Naive thymus-derived CD8-positive, alpha-beta T cell (primary cell): ENCODE measurements around the gene IMPACT. TPM values are rescaled to one million over a fixed set of nuclear protein-coding genes. Genes with fewer than 3 reads are reported as not detected.

ENCODE experiments used
- ATAC-seq, 2 donors: fragments of 150-1000 bp; cut with Tn5 transposase in 1 of 2; sonication (Bioruptor Pico), chemical (Tn5 transposase) in 1 of 2; 1 replicate in 1 of 2; 2 replicates in 1 of 2; pipeline ENCODE4 v1.10.0; 2021; ENCODE audit warnings: mild to moderate bottlenecking in 2 of 2, moderate library complexity in 2 of 2
- POLR2A ChIA-PET: fragments of 350-600 bp; sonication (Branson Sonifier 250); formaldehyde crosslinking; loops from one replicate; lab custom pipeline; 2021; ENCODE audit warnings: antibody characterized with exemption; lab: Charles Lee
- DNase-seq, 10 donors: peaks; one replicate each; pipeline versions ENCODE4 v3.0.0 to v3.0.0-alpha.2; 2020 to 2022
- H3K27ac Mint-ChIP-seq, 10 donors: one replicate each; pipeline ENCODE4 v1.8.0; 2020 to 2022; ENCODE audit warnings: mild to moderate bottlenecking in 10 of 10, mixed read lengths in 10 of 10, moderate library complexity in 4 of 10, inconsistent platforms in 1 of 10
- H3K27me3 Mint-ChIP-seq, 5 donors: one replicate each; pipeline ENCODE4 v1.8.0; 2021 to 2022; ENCODE audit warnings: mixed read lengths in 5 of 5
- H3K36me3 Mint-ChIP-seq, 3 donors: one replicate each; pipeline ENCODE4 v1.8.0; 2020 to 2022; ENCODE audit warnings: mixed read lengths in 3 of 3, mild to moderate bottlenecking in 2 of 3, inconsistent platforms in 1 of 3
- H3K4me1 Mint-ChIP-seq, 4 donors: one replicate each; pipeline ENCODE4 v1.8.0; 2021 to 2022; ENCODE audit warnings: mixed read lengths in 4 of 4
- H3K4me3 Mint-ChIP-seq, 10 donors: one replicate each; pipeline ENCODE4 v1.8.0; 2020 to 2022; ENCODE audit warnings: mild to moderate bottlenecking in 10 of 10, mixed read lengths in 10 of 10, moderate library complexity in 6 of 10, inconsistent platforms in 1 of 10
- H3K9me3 Mint-ChIP-seq, 9 donors: one replicate each; pipeline ENCODE4 v1.8.0; 2020 to 2022; ENCODE audit warnings: mixed read lengths in 9 of 9, mild to moderate bottlenecking in 3 of 9, inconsistent platforms in 1 of 9, moderate library complexity in 1 of 9
- polyA plus RNA-seq, 3 donors: library from polyadenylated mRNA; unstranded; fragments of 300-500 nt; fragmentation: Illumina TruSeq; gene quantifications; one replicate each; pipeline ENCODE4 v1.2.3, GENCODE V29; 2021
- total RNA-seq, 8 experiments: library from RNA in 2 of 8; stranded (reverse) in 2 of 8; gene quantifications; one replicate each; pipeline ENCODE4 v1.2.3 and lab custom pipeline; 2021 to 2026

IMPACT gene
- total and polyA plus RNA-seq, 5 experiments from 2014 or later, result 13.5 to 22.5 (median 17.5) TPM

- peaks cover 2 to 14% (median 8%) of the 10 kb centered on the region in 5 donors for H3K27me3 Mint-ChIP-seq
- peaks cover 0 to 10% (median 9%) of the 10 kb centered on the region in 3 donors for H3K36me3 Mint-ChIP-seq
- no peak for DNase-seq
- peaks cover 0 to 5% (median 0%) of the 10 kb centered on the region in 4 donors for H3K4me1 Mint-ChIP-seq
- peak overlapping the region in 1 of 10 donors; percentile 90 for H3K27ac Mint-ChIP-seq
- peak overlapping the region in 1 of 10 donors; percentile 20 for H3K4me3 Mint-ChIP-seq
- ATAC-seq, result no peak
- POLR2A ChIA-PET, result no interaction called here
- peaks cover 0 to 4% (median 0%) of the 10 kb centered on the region in 9 donors for H3K9me3 Mint-ChIP-seq
These were observed 36.6 kb downstream of the IMPACT start for GRCh38 chr18:24462838-24463775.

GRCh38 chr18:24465486-24465885, 39.0 kb downstream of the IMPACT start:
- no peak overlapping the region for H3K4me3 Mint-ChIP-seq
- ATAC-seq, result no peak
- H3K4me1 Mint-ChIP-seq, result peaks cover 0 to 5% (median 0%) of the 10 kb centered on the region in 4 donors
- DNase-seq, result no peak
- H3K36me3 Mint-ChIP-seq, result peaks cover 0 to 1% (median 0%) of the 10 kb centered on the region in 3 donors
- peaks cover 2 to 14% (median 8%) of the 10 kb centered on the region in 5 donors for H3K27me3 Mint-ChIP-seq
- POLR2A ChIA-PET, result no interaction called here
- no peaks in the 10 kb centered on the region for H3K9me3 Mint-ChIP-seq
- H3K27ac Mint-ChIP-seq, result no peak overlapping the region

GRCh38 chr18:24466771-24467170, 40.3 kb downstream of the IMPACT start:
- peaks cover 0 to 5% (median 0%) of the 10 kb centered on the region in 4 donors for H3K4me1 Mint-ChIP-seq
- H3K27ac Mint-ChIP-seq, result no peak overlapping the region
- H3K4me3 Mint-ChIP-seq, result no peak overlapping the region
- H3K27me3 Mint-ChIP-seq, result peaks cover 2 to 14% (median 8%) of the 10 kb centered on the region in 5 donors
- no peak for DNase-seq
- ATAC-seq, result no peak
- no peaks in the 10 kb centered on the region for H3K36me3 Mint-ChIP-seq
- H3K9me3 Mint-ChIP-seq, result no peaks in the 10 kb centered on the region
- POLR2A ChIA-PET, result no interaction called here

GRCh38 chr18:24470022-24470618, 43.6 kb downstream of the IMPACT start:
- Mint-ChIP-seq H3K36me3 (no peaks in the 10 kb centered on the region), H3K27ac (no peak overlapping the region), H3K9me3 (no peaks in the 10 kb centered on the region), H3K4me1 (no peaks in the 10 kb centered on the region), H3K4me3 (no peak overlapping the region), H3K27me3 (peaks cover 2 to 14% (median 8%) of the 10 kb centered on the region in 5 donors)
- DNase-seq, result no peak
- no peak for ATAC-seq
- POLR2A ChIA-PET, result no interaction called here

- H3K27ac Mint-ChIP-seq, result no peak overlapping the region
- no peak for DNase-seq
- no peak for ATAC-seq
- POLR2A ChIA-PET, result no interaction called here
- peaks cover 2 to 14% (median 4%) of the 10 kb centered on the region in 5 donors for H3K27me3 Mint-ChIP-seq
- peaks cover 0 to 3% (median 0%) of the 10 kb centered on the region in 4 donors for H3K4me1 Mint-ChIP-seq
- H3K4me3 Mint-ChIP-seq, result no peak overlapping the region
- no peaks in the 10 kb centered on the region for H3K9me3 Mint-ChIP-seq
- no peaks in the 10 kb centered on the region for H3K36me3 Mint-ChIP-seq
These were observed 44.3 kb downstream of the IMPACT start for GRCh38 chr18:24470805-24471204.

- H3K27ac Mint-ChIP-seq, result no peak overlapping the region
- POLR2A ChIA-PET, result no interaction called here
- H3K4me3 Mint-ChIP-seq, result no peak overlapping the region
- H3K36me3 Mint-ChIP-seq, result no peaks in the 10 kb centered on the region
- peaks cover 0 to 6% (median 1%) of the 10 kb centered on the region in 5 donors for H3K27me3 Mint-ChIP-seq
- DNase-seq (no peak), ATAC-seq (no peak)
- H3K4me1 Mint-ChIP-seq, result peaks cover 0 to 7% (median 2%) of the 10 kb centered on the region in 4 donors
- no peaks in the 10 kb centered on the region for H3K9me3 Mint-ChIP-seq
These were observed 46.1 kb downstream of the IMPACT start for GRCh38 chr18:24472591-24472990.

GRCh38 chr18:24474406-24474805, 47.9 kb downstream of the IMPACT start:
- H3K27ac Mint-ChIP-seq, result no peak overlapping the region
- no peaks in the 10 kb centered on the region for H3K36me3 Mint-ChIP-seq
- ATAC-seq (no peak), DNase-seq (no peak)
- POLR2A ChIA-PET, result interaction anchor here (0.7 kb wide), 1 partner anchor 154 kb away, joined by 3 read pairs; no protein-coding TSS in a partner anchor
- no peaks in the 10 kb centered on the region for H3K9me3 Mint-ChIP-seq
- H3K4me1 Mint-ChIP-seq, result peaks cover 0 to 7% (median 2%) of the 10 kb centered on the region in 4 donors
- no peak overlapping the region for H3K4me3 Mint-ChIP-seq
- H3K27me3 Mint-ChIP-seq, result peaks cover 0 to 1% (median 0%) of the 10 kb centered on the region in 5 donors

- H3K4me1 Mint-ChIP-seq, result peaks cover 0 to 7% (median 2%) of the 10 kb centered on the region in 4 donors
- no peak overlapping the region for H3K4me3 Mint-ChIP-seq
- H3K9me3 Mint-ChIP-seq, result peaks cover 0 to 7% (median 0%) of the 10 kb centered on the region in 9 donors
- H3K27me3 Mint-ChIP-seq, result peaks cover 0 to 11% (median 1%) of the 10 kb centered on the region in 5 donors
- DNase-seq (no peak), ATAC-seq (no peak)
- POLR2A ChIA-PET, result no interaction called here
- H3K36me3 Mint-ChIP-seq, result no peaks in the 10 kb centered on the region
- no peak overlapping the region for H3K27ac Mint-ChIP-seq
These were observed 49.6 kb downstream of the IMPACT start for GRCh38 chr18:24475926-24476589.

- H3K4me1 Mint-ChIP-seq, result peaks cover 0 to 7% (median 2%) of the 10 kb centered on the region in 4 donors
- no peak for DNase-seq
- H3K4me3 Mint-ChIP-seq, result no peak overlapping the region
- peaks cover 0 to 7% (median 0%) of the 10 kb centered on the region in 9 donors for H3K9me3 Mint-ChIP-seq
- H3K27me3 Mint-ChIP-seq, result peaks cover under 1 to 11% (median 6%) of the 10 kb centered on the region in 5 donors
- ATAC-seq, result no peak
- peak overlapping the region in 1 of 10 donors; percentile 60 for H3K27ac Mint-ChIP-seq
- H3K36me3 Mint-ChIP-seq, result no peaks in the 10 kb centered on the region
- POLR2A ChIA-PET, result no interaction called here
These were observed 52.9 kb downstream of the IMPACT start for GRCh38 chr18:24479371-24479770.

GRCh38 chr18:24482821-24483220, 56.4 kb downstream of the IMPACT start:
- no peak for ATAC-seq
- H3K4me3 Mint-ChIP-seq, result no peak overlapping the region
- no peak for DNase-seq
- peaks cover 0 to 2% (median 0%) of the 10 kb centered on the region in 4 donors for H3K4me1 Mint-ChIP-seq
- no peak overlapping the region for H3K27ac Mint-ChIP-seq
- POLR2A ChIA-PET, result no interaction called here
- peaks cover 1 to 16% (median 7%) of the 10 kb centered on the region in 5 donors for H3K27me3 Mint-ChIP-seq
- no peaks in the 10 kb centered on the region for H3K36me3 Mint-ChIP-seq
- peaks cover 0 to 7% (median 0%) of the 10 kb centered on the region in 9 donors for H3K9me3 Mint-ChIP-seq

- POLR2A ChIA-PET, result no interaction called here
- peaks cover 4 to 8% (median 6%) of the 10 kb centered on the region in 4 donors for H3K4me1 Mint-ChIP-seq
These were observed 59.2 kb downstream of the IMPACT start for GRCh38 chr18:24485681-24486080.

GRCh38 chr18:24486684-24487083, 60.2 kb downstream of the IMPACT start:
- H3K27ac Mint-ChIP-seq, result peak overlapping the region in 1 of 10 donors; percentile 60
- H3K36me3 Mint-ChIP-seq, result no peaks in the 10 kb centered on the region
- POLR2A ChIA-PET, result no interaction called here
- DNase-seq (no peak), ATAC-seq (no peak)
- no peak overlapping the region for H3K4me3 Mint-ChIP-seq
- H3K27me3 Mint-ChIP-seq, result peaks cover 0 to 24% (median 5%) of the 10 kb centered on the region in 5 donors
- H3K4me1 Mint-ChIP-seq, result peaks cover 4 to 9% (median 8%) of the 10 kb centered on the region in 4 donors
- no peaks in the 10 kb centered on the region for H3K9me3 Mint-ChIP-seq

More at GRCh38 chr18:24485681-24486080, 59.2 kb downstream of the IMPACT start:
- Mint-ChIP-seq H3K4me3 (no peak overlapping the region), H3K27ac (no peak overlapping the region), H3K36me3 (no peaks in the 10 kb centered on the region), H3K27me3 (peaks cover 0 to 24% (median 5%) of the 10 kb centered on the region in 5 donors), H3K9me3 (no peaks in the 10 kb centered on the region)
- no peak for ATAC-seq
- DNase-seq, result no peak
